ENCODE data around the gene PLCD4. TPM values are rescaled to one million over a fixed set of nuclear protein-coding genes. Genes with fewer than 3 reads are reported as not detected.

Gene PLCD4
- total and polyA plus RNA-seq, 2 of the 8 experiments (the other 6 are each of a cell fraction or from before 2014, with no cell fraction given) = 0.21 to 0.50 TPM

GRCh38 chr2:218659988-218660358 is 52.3 kb downstream of the PLCD4 start (continued):
- TF ChIP-seq CBX8 (IDR thresholded peaks at IDR 0.05; ENCODE audit: borderline replicate concordance, low read depth, low read length) (no peak), YY1 (IDR thresholded peaks at IDR 0.05; ENCODE audit: low read depth, low read length) (no peak), HDAC2 (IDR thresholded peaks at IDR 0.05; ENCODE audit: borderline replicate concordance in 1 of 2, low read depth in 2 of 2, low read length in 2 of 2) (no peak), SUZ12 (IDR thresholded peaks at IDR 0.05; ENCODE audit: low read length) (no peak)
